OCI-LY3 (cell line): ENCODE measurements around the gene NEURL1.

ENCODE experiments used
- H2AFZ ChIP-seq: fragments of 200-600, 300-600 bp; shearing (Covaris generic); 2 replicates; pipeline ENCODE4 v1.6.0; 2014; ENCODE audit warnings: antibody characterized with exemption, low read depth, low read length
- H3K27ac ChIP-seq: fragments of 200-600, 300-600 bp; sonication (generic); 2 replicates; pipeline ENCODE4 v1.5.1; 2014; ENCODE audit warnings: mild to moderate bottlenecking, low read length, moderate library complexity, mixed read lengths
- H3K27me3 ChIP-seq: fragments of 200-600, 300-600 bp; sonication (generic); 2 replicates; pipeline ENCODE4 v1.6.1; 2014; ENCODE audit warnings: low read depth, low read length, mixed read lengths
- H3K36me3 ChIP-seq: fragments of 200-600, 300-600 bp; sonication (generic); replicated peaks from 2 replicates; pipeline ENCODE3; 2014; ENCODE audit warnings: low read depth, low read length, mixed read lengths
- H3K4me1 ChIP-seq: fragments of 300-600, 200-600 bp; sonication (generic); 2 replicates; pipeline ENCODE4 v1.6.1; 2014; ENCODE audit warnings: low read length, mixed read lengths
- H3K4me2 ChIP-seq: fragments of 200-600, 300-600 bp; sonication (generic); 2 replicates; pipeline ENCODE4 v1.6.1; 2014; ENCODE audit warnings: low read length, mixed read lengths
- H3K4me3 ChIP-seq: fragments of 300-600, 200-600 bp; sonication (generic); 2 replicates; pipeline ENCODE4 v1.5.1; 2014; ENCODE audit warnings: antibody characterized with exemption, mild to moderate bottlenecking, low read length, moderate library complexity
- H3K79me2 ChIP-seq: fragments of 300-600, 200-600 bp; shearing (Covaris generic); 2 replicates; pipeline ENCODE4 v1.6.1; 2014; ENCODE audit warnings: mild to moderate bottlenecking, low read length, mixed read lengths
- H3K9ac ChIP-seq: fragments of 300-600, 200-600 bp; shearing (Covaris generic); 2 replicates; pipeline ENCODE4 v1.6.0; 2014; ENCODE audit warnings: mild to moderate bottlenecking, low read length, moderate library complexity
- H3K9me3 ChIP-seq: fragments of 200-600, 300-600 bp; shearing (Covaris generic); 2 replicates; pipeline ENCODE4 v1.6.1; 2014; ENCODE audit warnings: low read length, mixed read lengths; ENCODE audit not compliant: insufficient read depth
- H4K20me1 ChIP-seq: fragments of 200-600, 300-600 bp; sonication (generic); 2 replicates; pipeline ENCODE4 v1.6.1; 2016; ENCODE audit warnings: low read length, mixed read lengths; ENCODE audit not compliant: insufficient read depth
- CTCF ChIP-seq: fragments of 200-600, 300-600 bp; sonication (generic); IDR thresholded peaks from 2 replicates; pipeline ENCODE4 v1.5.1; 2014; ENCODE audit warnings: antibody characterized with exemption, low read length, low read depth
- EZH2phosphoT487 ChIP-seq: fragments of 200-600 bp; shearing (Covaris generic); IDR thresholded peaks from 2 replicates; pipeline ENCODE4 v1.6.1; 2018; ENCODE audit warnings: antibody characterized with exemption, mixed run types, low read depth

NEURL1 gene

GRCh38 chr10:103618575-103619423 is 125.3 kb downstream of the NEURL1 start:
- Histone ChIP-seq H3K9ac (no peak overlapping the region), H3K27me3 (no peaks in the 10 kb centered on the region), H4K20me1 (no peaks in the 10 kb centered on the region), H2AFZ (no peak overlapping the region), H3K9me3 (no peaks in the 10 kb centered on the region), H3K27ac (no peak overlapping the region), H3K36me3 (no peaks in the 10 kb centered on the region), H3K79me2 (no peaks in the 10 kb centered on the region), H3K4me2 (no peak overlapping the region), H3K4me3 (no peak overlapping the region), H3K4me1 (no peaks in the 10 kb centered on the region)
- TF ChIP-seq EZH2phosphoT487: no peak
- TF ChIP-seq CTCF: no peak

- H3K4me3 ChIP-seq: no peak overlapping the region
- H3K4me2 ChIP-seq: no peak overlapping the region
- no peaks in the 10 kb centered on the region for H3K27me3 ChIP-seq
- no peak overlapping the region for H2AFZ ChIP-seq
- H4K20me1 ChIP-seq: no peaks in the 10 kb centered on the region
- no peaks in the 10 kb centered on the region for H3K79me2 ChIP-seq
- H3K27ac ChIP-seq: no peak overlapping the region
- TF ChIP-seq EZH2phosphoT487: no peak
- TF ChIP-seq CTCF: no peak
- no peaks in the 10 kb centered on the region for H3K4me1 ChIP-seq
- no peak overlapping the region for H3K9ac ChIP-seq
- H3K36me3 ChIP-seq: no peaks in the 10 kb centered on the region
- no peaks in the 10 kb centered on the region for H3K9me3 ChIP-seq
These were observed 126.2 kb downstream of the NEURL1 start for GRCh38 chr10:103619424-103620351.

- H3K4me2 ChIP-seq: no peak overlapping the region
- H3K4me1 ChIP-seq: no peaks in the 10 kb centered on the region
- H4K20me1 ChIP-seq: no peaks in the 10 kb centered on the region
- no peaks in the 10 kb centered on the region for H3K36me3 ChIP-seq
- no peaks in the 10 kb centered on the region for H3K79me2 ChIP-seq
- no peak overlapping the region for H3K27ac ChIP-seq
- H3K4me3 ChIP-seq: no peak overlapping the region
- H3K9ac ChIP-seq: no peak overlapping the region
- H2AFZ ChIP-seq: no peak overlapping the region
- H3K27me3 ChIP-seq: no peaks in the 10 kb centered on the region
- no peaks in the 10 kb centered on the region for H3K9me3 ChIP-seq
- TF ChIP-seq CTCF (no peak), EZH2phosphoT487 (no peak)
These were observed 126.8 kb downstream of the NEURL1 start for GRCh38 chr10:103620352-103620740.
